ENCODE measurements around the gene RASAL2. TPM values are rescaled to one million over a fixed set of nuclear protein-coding genes. Genes with fewer than 3 reads are reported as not detected.

Gene RASAL2
- total and polyA plus RNA-seq, 2 donors (not counting 1 experiment from before 2014, with no cell fraction given) = 11.9 to 21.8 TPM

DNA sequence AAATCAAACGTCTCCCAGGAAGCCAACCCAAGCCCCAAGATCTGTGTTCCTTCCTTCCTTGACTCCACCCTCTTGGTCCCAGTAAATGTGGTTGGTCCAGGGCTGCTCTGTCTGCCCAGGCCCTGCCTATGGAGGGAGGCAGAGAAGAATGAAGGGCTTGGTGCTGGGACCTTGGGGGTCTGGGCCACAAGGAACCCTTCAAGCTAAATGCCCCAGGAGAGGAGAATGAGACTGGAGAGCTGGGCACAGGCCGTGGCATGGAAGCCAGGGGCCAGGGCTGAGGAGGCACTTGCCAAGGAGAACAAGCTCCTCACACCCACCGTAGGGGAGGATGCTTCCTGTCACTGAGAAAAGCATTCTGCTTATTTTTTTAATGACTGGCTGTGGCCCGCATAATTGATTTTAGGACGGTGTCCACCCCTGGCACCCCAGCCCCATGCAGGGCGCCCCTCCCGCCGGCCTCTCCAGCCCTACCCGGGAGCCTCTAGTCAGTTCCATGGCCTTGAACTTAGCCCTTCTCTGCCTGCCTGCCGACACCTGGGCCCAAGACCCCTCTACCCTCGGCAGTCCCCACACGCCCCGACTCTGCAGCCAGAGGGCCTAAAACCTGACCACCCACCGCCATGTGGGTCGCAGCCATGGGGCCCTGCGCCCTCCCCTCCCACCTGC, 402.0 kb downstream of the RASAL2 start:
- Histone ChIP-seq H3K4me1 (ENCODE audit: control insufficient read depth, extremely low read depth, insufficient read depth, low read length) (no peaks in the 10 kb centered on the region), H3K4me2 (ENCODE audit: extremely low read depth, insufficient read depth, low read length) (no peak overlapping the region), H3K27ac (ENCODE audit: insufficient read depth, low read length) (no peak overlapping the region), H3K9me3 (ENCODE audit: control insufficient read depth, insufficient read depth, low read depth, low read length) (no peaks in the 10 kb centered on the region), H3K27me3 (ENCODE audit: control insufficient read depth, insufficient read depth, low read length) (no peaks in the 10 kb centered on the region), H3K9ac (ENCODE audit: insufficient read depth, low read length) (no peak overlapping the region), H2AFZ (ENCODE audit: low read length) (no peak overlapping the region), H3K4me3 (replicated peaks in 1 of 4; ENCODE audit: control extremely low read depth in 1 of 4, insufficient read depth in 1 of 4, low read depth in 3 of 4, low read length in 4 of 4) (no peak overlapping the region), H3K36me3 (ENCODE audit: control insufficient read depth, insufficient read depth, low read length) (no peaks in the 10 kb centered on the region), H3K79me2 (ENCODE audit: control insufficient read depth, insufficient read depth, low read length) (no peaks in the 10 kb centered on the region), H4K20me1 (ENCODE audit: control insufficient read depth, extremely low read depth, insufficient read depth, low read length) (no peaks in the 10 kb centered on the region)
- TF ChIP-seq EZH2 (IDR thresholded peaks at IDR 0.05; ENCODE audit: low read length, missing control alignments) = no peak
- TF ChIP-seq, protein P1, sequence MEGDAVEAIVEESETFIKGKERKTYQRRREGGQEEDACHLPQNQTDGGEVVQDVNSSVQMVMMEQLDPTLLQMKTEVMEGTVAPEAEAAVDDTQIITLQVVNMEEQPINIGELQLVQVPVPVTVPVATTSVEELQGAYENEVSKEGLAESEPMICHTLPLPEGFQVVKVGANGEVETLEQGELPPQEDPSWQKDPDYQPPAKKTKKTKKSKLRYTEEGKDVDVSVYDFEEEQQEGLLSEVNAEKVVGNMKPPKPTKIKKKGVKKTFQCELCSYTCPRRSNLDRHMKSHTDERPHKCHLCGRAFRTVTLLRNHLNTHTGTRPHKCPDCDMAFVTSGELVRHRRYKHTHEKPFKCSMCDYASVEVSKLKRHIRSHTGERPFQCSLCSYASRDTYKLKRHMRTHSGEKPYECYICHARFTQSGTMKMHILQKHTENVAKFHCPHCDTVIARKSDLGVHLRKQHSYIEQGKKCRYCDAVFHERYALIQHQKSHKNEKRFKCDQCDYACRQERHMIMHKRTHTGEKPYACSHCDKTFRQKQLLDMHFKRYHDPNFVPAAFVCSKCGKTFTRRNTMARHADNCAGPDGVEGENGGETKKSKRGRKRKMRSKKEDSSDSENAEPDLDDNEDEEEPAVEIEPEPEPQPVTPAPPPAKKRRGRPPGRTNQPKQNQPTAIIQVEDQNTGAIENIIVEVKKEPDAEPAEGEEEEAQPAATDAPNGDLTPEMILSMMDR (conservative IDR thresholded peaks at IDR 0.05 in 1 of 2, IDR thresholded peaks at IDR 0.05 in 1 of 2; ENCODE audit: low read depth in 1 of 2, low read length in 2 of 2) = no peak
- DNase-seq (ENCODE audit: low read depth in 2 of 2) = no peak

DNA sequence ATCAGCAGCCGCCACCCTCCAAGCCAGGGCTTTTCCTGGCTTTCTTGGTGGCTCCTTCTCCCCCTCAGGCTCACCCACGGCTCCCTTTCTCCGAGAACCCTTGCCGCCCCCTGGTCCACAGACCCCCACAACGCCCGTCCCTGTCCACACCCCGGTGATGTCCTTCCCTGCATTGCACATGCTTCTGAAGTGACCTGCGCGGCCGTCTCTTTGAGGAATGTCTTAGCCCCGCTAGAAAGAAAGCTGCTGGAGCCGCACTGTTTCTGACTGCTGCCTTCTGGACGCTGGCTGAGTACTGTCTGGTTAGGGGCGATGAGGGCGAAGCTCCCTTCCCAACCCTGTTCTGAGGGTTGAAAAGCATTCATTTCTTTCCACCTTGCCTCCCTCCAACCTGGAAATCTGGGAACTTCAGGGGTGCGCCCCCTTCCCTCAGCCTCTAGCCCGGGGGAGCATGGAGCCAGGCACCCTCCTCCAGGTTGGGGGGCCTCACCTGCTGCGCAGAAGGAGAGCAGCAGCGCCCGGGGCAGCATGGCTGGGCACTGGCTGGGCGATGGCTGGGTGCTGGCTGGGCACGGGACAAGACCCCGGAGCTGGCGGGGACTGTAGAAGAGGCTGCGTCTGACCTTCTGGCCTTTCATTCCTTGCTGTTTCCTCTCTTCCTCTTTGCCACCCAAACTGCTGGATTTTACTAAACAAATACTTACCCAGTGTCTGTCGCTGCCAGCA, 402.7 kb downstream of the RASAL2 start, which contains the start of gene CLEC20A:
Gene CLEC20A (minus strand): TSS at position 555 of the 726 bp plus-strand sequence. CDS start 25 bp downstream, at position 530.
- no peaks in the 10 kb centered on the region for H3K27me3 ChIP-seq (ENCODE audit: control insufficient read depth, insufficient read depth, low read length)
- H4K20me1 ChIP-seq (ENCODE audit: control insufficient read depth, extremely low read depth, insufficient read depth, low read length) = no peaks in the 10 kb centered on the region
- no peak within 1 kb of the TSS for H2AFZ ChIP-seq (ENCODE audit: low read length)
- no peak within 1 kb of the TSS for H3K4me2 ChIP-seq (ENCODE audit: extremely low read depth, insufficient read depth, low read length)
- no peaks in the 10 kb centered on the region for H3K79me2 ChIP-seq (ENCODE audit: control insufficient read depth, insufficient read depth, low read length)
- H3K36me3 ChIP-seq (ENCODE audit: control insufficient read depth, insufficient read depth, low read length) = no peaks in the 10 kb centered on the region
- H3K9ac ChIP-seq (ENCODE audit: insufficient read depth, low read length) = no peak within 1 kb of the TSS
- DNase-seq (ENCODE audit: low read depth in 2 of 2) = no peak
- no peaks in the 10 kb centered on the region for H3K9me3 ChIP-seq (ENCODE audit: control insufficient read depth, insufficient read depth, low read depth, low read length)
- no peak for TF ChIP-seq EZH2 (IDR thresholded peaks at IDR 0.05; ENCODE audit: low read length, missing control alignments)
- TF ChIP-seq, protein P1 (conservative IDR thresholded peaks at IDR 0.05 in 1 of 2, IDR thresholded peaks at IDR 0.05 in 1 of 2; ENCODE audit: low read depth in 1 of 2, low read length in 2 of 2) = no peak
- H3K4me1 ChIP-seq (ENCODE audit: control insufficient read depth, extremely low read depth, insufficient read depth, low read length) = no peaks in the 10 kb centered on the region
- no peak within 1 kb of the TSS for H3K4me3 ChIP-seq (replicated peaks in 1 of 4; ENCODE audit: control extremely low read depth in 1 of 4, insufficient read depth in 1 of 4, low read depth in 3 of 4, low read length in 4 of 4)
- no peak within 1 kb of the TSS for H3K27ac ChIP-seq (ENCODE audit: insufficient read depth, low read length)

DNA sequence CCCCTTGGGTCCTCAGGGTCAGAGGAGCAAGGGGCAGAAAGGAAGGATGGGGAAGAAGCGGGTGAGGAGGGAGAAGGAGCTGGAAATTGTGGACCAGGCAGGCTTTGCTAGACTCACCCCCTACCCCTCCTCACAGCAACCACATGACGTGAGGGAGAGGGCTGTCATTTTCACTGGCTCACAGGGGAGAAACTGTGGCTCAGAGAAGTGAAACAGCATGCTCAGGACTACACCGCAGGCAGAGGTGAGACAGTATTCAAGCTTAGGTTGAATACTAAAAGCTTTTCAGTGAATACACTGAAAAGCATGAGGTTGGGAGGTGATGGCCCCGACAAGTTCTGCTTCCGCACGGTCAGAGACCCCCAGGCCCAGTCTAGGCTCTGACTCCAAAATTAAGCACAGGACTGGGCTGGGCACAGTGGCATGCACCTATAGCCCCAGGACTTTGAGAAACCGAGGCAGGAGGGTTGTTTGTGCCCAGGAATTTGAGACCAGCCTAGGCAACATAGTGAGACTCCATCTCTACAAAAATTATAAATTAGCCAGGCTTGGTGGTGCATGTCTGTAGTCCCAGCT, 404.1 kb downstream of the RASAL2 start:
- H4K20me1 ChIP-seq (ENCODE audit: control insufficient read depth, extremely low read depth, insufficient read depth, low read length) = no peaks in the 10 kb centered on the region
- no peaks in the 10 kb centered on the region for H3K4me1 ChIP-seq (ENCODE audit: control insufficient read depth, extremely low read depth, insufficient read depth, low read length)
- H3K4me2 ChIP-seq (ENCODE audit: extremely low read depth, insufficient read depth, low read length) = no peak overlapping the region
- no peak overlapping the region for H2AFZ ChIP-seq (ENCODE audit: low read length)
- no peaks in the 10 kb centered on the region for H3K9me3 ChIP-seq (ENCODE audit: control insufficient read depth, insufficient read depth, low read depth, low read length)
- no peak for DNase-seq (ENCODE audit: low read depth in 2 of 2)
- no peak overlapping the region for H3K27ac ChIP-seq (ENCODE audit: insufficient read depth, low read length)
- H3K9ac ChIP-seq (ENCODE audit: insufficient read depth, low read length) = no peak overlapping the region
- no peaks in the 10 kb centered on the region for H3K36me3 ChIP-seq (ENCODE audit: control insufficient read depth, insufficient read depth, low read length)
- no peaks in the 10 kb centered on the region for H3K79me2 ChIP-seq (ENCODE audit: control insufficient read depth, insufficient read depth, low read length)
- H3K4me3 ChIP-seq (replicated peaks in 1 of 4; ENCODE audit: control extremely low read depth in 1 of 4, insufficient read depth in 1 of 4, low read depth in 3 of 4, low read length in 4 of 4) = no peak overlapping the region
- no peak for TF ChIP-seq EZH2 (IDR thresholded peaks at IDR 0.05; ENCODE audit: low read length, missing control alignments)
- H3K27me3 ChIP-seq (ENCODE audit: control insufficient read depth, insufficient read depth, low read length) = no peaks in the 10 kb centered on the region
